ENCODE measurements around the gene SETD7. TPM values are rescaled to one million over a fixed set of nuclear protein-coding genes. Genes with fewer than 3 reads are reported as not detected.
"Not testable (repeated sequence)": the region's sequence is repeated elsewhere in the genome, so short reads cannot be mapped to it uniquely, and the experiment has no call there.

SETD7 gene
- total RNA-seq, 1 experiment from 2014 or later: 23.0 TPM

DNA sequence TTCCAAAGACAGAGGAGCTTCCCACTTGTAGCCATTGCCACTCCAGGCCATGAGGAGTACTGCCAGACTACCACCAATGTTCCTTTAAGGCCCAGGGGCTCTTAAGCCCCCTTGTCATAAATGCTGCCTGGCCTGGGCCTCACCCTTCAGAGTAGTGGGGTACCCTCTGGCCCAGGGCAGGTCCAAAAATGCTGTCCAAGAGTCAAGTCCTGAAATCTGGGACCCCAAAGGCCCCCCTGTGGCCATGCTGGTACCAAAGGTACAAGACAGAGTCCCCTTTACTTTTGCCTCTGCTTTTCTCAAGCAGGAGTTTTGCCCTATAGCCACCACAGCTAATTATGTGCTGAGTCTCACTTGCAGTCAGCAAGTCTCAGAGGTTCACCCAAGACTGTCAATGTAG is 85.7 kb downstream of the SETD7 start:
- Histone ChIP-seq H3K27me3 (no peaks in the 10 kb centered on the region), H3K4me3 (no peak overlapping the region), H3K36me3 (no peaks in the 10 kb centered on the region; the same call in 1 of the 2 replicates), H3K9me3 (no peaks in the 10 kb centered on the region)
- no peak for DNase-seq

GRCh38 chr4:139469869-139470268 is 86.2 kb downstream of the SETD7 start:
- Histone ChIP-seq H3K27me3 (no peaks in the 10 kb centered on the region), H3K4me3 (no peak overlapping the region), H3K36me3 (no peaks in the 10 kb centered on the region; the same call in 1 of the 2 replicates), H3K9me3 (no peaks in the 10 kb centered on the region)
- DNase-seq: no peak

- H3K36me3 ChIP-seq: no peaks in the 10 kb centered on the region; the same call in 1 of the 2 replicates
- no peaks in the 10 kb centered on the region for H3K27me3 ChIP-seq
- H3K4me3 ChIP-seq: no peak overlapping the region
- DNase-seq: no peak
- no peaks in the 10 kb centered on the region for H3K9me3 ChIP-seq
Observed at GRCh38 chr4:139469216-139469615, 86.8 kb downstream of the SETD7 start.

GRCh38 chr4:139468756-139469155 is 87.3 kb downstream of the SETD7 start:
- not testable (repeated sequence) for H3K4me3 ChIP-seq, H3K27me3 ChIP-seq, H3K36me3 ChIP-seq, H3K9me3 ChIP-seq, DNase-seq

DNA sequence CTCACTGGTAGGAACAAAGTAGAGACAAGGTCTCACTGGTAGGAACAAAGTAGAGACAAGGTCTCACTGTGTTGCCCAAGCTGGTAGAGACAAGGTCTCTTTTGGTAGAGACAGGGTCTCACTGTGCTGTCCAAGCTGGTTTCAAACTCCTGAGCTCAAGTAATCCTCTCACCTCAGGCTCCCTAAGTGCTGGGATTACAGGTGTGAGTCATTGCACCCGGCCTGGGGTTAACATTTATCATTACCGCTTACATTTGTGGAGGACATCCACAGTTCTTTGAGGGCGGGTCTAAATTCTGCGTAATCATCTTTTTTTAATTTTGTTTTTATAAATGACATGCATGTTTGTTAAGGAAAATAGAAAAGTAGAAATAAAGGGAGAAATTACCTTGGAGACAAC is 90.1 kb downstream of the SETD7 start:
- H3K4me3 ChIP-seq: no peak overlapping the region
- no peaks in the 10 kb centered on the region for H3K27me3 ChIP-seq
- no peaks in the 10 kb centered on the region for H3K9me3 ChIP-seq
- no peak for DNase-seq
- no peaks in the 10 kb centered on the region for H3K36me3 ChIP-seq

- not testable (repeated sequence) for H3K36me3 ChIP-seq, H3K27me3 ChIP-seq, DNase-seq, H3K9me3 ChIP-seq, H3K4me3 ChIP-seq
Observed at GRCh38 chr4:139464512-139464911, 91.5 kb downstream of the SETD7 start.

- no peaks in the 10 kb centered on the region for H3K27me3 ChIP-seq
- H3K4me3 ChIP-seq: no peak overlapping the region
- no peaks in the 10 kb centered on the region for H3K36me3 ChIP-seq
- H3K9me3 ChIP-seq: no peaks in the 10 kb centered on the region
- DNase-seq: no peak
Observed at GRCh38 chr4:139461022-139461628, 94.9 kb downstream of the SETD7 start.

DNA sequence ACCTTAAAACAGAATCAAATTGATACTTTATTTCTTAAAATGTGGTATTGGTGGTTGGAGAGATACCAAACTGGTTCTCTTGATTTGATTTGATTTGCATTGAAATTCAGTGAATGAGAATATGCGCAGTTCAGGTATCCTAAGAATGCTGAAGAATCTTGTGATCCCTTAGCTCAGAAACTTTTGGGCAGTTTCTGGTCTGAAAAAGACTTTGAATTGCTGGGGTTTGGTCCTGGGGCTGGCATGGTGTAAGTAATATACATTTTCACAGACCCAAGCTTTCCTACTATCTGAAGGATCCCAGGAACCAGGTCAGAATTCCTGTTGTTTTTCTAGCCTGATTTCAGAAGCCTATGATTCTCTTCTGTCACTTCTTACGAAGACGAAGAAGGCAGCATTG is 95.5 kb downstream of the SETD7 start:
- H3K27me3 ChIP-seq: no peaks in the 10 kb centered on the region
- DNase-seq: no peak
- H3K9me3 ChIP-seq: no peaks in the 10 kb centered on the region
- no peak overlapping the region for H3K4me3 ChIP-seq
- no peaks in the 10 kb centered on the region for H3K36me3 ChIP-seq

- DNase-seq: no peak
- H3K9me3 ChIP-seq: no peaks in the 10 kb centered on the region
- no peaks in the 10 kb centered on the region for H3K27me3 ChIP-seq
- no peak overlapping the region for H3K4me3 ChIP-seq
- H3K36me3 ChIP-seq: no peaks in the 10 kb centered on the region
Observed at GRCh38 chr4:139458999-139459398, 97.0 kb downstream of the SETD7 start.

DNA sequence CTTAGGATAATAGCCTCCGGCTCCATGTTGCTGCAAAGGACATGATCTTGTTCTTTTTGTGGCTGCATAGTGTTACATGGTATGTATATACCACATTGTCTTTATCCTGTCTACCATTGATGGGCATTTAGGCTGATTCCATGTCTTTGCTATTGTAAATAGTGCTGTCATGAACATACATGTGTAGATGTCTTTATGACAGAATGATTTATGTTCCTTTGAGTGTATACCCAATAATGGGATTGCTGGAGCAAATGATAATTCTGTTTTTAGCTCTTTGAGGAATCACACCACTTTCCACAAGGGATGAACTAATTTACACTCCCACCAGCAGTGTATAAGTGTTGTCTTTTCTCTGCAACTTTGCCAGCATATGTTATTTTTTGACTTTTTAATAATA is 97.5 kb downstream of the SETD7 start:
- no peak for DNase-seq

DNA sequence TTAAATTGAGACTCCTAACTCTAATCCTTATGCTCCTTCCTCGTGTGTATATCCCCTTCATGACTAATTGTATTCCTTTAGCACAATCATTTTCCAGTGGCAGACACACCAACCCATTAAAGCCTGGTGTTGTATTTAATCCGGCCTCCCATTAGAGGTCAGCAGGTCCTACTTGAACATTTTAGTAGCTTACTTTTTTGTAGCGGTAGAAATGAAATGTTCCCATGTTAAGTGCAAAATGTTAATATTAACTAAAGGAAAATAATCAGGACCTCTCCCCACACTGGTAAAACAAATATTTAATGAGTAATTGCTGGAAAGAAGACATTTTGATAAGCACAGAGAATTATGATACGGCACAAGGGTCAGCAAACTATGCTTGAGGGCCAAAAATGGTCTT is 98.7 kb downstream of the SETD7 start:
- H3K4me3 ChIP-seq: no peak overlapping the region
- no peak for DNase-seq

More for the DNA sequence above, 97.5 kb downstream of the SETD7 start:
- no peaks in the 10 kb centered on the region for H3K36me3 ChIP-seq
- H3K27me3 ChIP-seq: no peaks in the 10 kb centered on the region
- no peaks in the 10 kb centered on the region for H3K9me3 ChIP-seq
- H3K4me3 ChIP-seq: no peak overlapping the region

GRCh38 chr4:139455126-139455538 is 100.9 kb downstream of the SETD7 start:
- no peaks in the 10 kb centered on the region for H3K9me3 ChIP-seq

More for the DNA sequence above, 98.7 kb downstream of the SETD7 start:
- Histone ChIP-seq H3K9me3 (no peaks in the 10 kb centered on the region), H3K36me3 (no peaks in the 10 kb centered on the region), H3K27me3 (no peaks in the 10 kb centered on the region)

DNA sequence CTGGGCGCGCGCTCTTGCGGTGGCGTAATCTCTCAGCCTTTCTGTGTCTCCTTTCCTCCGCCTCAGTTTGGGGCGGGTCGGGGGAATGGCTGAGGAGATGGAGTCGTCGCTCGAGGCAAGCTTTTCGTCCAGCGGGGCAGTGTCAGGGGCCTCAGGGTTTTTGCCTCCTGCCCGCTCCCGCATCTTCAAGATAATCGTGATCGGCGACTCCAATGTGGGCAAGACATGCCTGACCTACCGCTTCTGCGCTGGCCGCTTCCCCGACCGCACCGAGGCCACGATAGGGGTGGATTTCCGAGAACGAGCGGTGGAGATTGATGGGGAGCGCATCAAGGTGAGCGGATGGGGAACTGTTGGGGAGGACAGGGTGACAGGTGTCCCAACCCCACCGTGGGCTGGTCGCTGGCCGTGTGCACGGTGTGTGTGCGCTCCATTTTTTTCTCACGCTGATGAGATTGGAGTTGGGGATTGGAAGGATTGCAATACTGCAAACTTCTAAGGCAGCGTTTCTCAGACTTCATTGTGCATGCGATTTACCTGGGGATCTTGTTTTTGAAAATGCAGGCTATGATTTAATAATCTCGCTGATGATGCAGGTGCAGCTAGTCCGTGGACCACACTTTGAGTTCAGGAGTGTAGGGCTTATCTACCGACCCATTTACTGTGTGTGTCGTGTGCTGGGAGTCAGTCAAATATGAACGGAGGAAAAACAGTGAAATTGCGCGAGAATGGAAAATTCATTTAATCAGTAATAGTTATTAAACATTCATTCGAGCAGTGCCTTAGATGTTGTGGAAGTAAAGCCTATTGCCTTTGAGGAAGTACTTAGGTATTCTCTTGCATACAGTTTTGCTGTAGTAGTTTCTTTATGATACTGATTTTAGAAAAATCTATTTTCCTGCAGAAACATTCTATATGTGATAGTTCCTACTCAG is 101.6 kb downstream of the SETD7 start, which contains the start of gene RAB33B:
RAB33B (plus strand) TSS at position 11 of the 935 bp plus-strand sequence; CDS start at position 86, 75 bp downstream.
- H3K9me3 ChIP-seq: no peaks in the 10 kb centered on the region
- H3K36me3 ChIP-seq: no peaks in the 10 kb centered on the region
- DNase-seq: no peak
- peak within 1 kb of the TSS; percentile 69 for H3K4me3 ChIP-seq
- no peaks in the 10 kb centered on the region for H3K27me3 ChIP-seq

More at GRCh38 chr4:139455126-139455538, 100.9 kb downstream of the SETD7 start:
- Histone ChIP-seq H3K36me3 (no peaks in the 10 kb centered on the region), H3K27me3 (no peaks in the 10 kb centered on the region), H3K4me3 (peak overlapping the region; percentile 69)
- no peak for DNase-seq

DNA sequence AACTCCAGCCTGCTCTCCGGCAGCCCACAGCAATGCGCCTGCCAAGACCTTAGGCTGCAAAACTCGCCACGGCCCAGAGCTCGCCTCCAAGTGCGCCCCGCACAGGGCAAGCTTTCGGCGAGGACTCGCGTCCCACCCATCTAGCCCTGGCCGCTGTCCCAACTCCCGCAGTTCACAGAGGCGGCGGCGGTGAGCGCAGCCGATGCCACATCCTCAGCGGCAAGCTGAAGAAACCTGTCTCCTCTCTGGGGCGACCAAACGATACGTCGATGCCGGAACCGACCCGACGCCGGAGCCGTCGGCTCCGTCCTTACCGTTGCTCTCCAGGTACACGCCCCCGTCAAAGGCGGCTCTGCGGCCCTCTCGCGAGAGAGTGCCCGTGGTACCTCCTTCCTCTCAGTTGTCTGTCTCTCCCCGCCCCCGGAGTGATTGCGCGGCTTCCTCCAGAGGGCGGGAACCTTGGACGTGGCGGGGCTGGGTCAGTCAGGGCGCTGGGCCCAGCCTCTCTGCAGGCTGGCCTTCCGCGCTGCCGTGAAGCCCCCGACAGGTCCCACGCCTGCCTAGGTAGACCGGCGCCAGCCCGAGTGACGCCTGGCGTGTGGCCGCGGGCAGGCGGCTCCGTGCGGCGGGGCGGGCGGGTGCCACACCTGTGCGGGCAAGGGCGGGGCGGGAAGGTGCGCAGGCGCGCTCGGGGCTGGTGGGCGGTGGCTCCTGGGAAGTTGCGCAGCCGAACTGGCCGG is 102.5 kb downstream of the SETD7 start:
- H3K27me3 ChIP-seq: no peaks in the 10 kb centered on the region

GRCh38 chr4:139453041-139453370 is 103.0 kb downstream of the SETD7 start:
- H3K4me3 ChIP-seq: peak overlapping the region; percentile 69
- no peaks in the 10 kb centered on the region for H3K9me3 ChIP-seq
- H3K36me3 ChIP-seq: no peaks in the 10 kb centered on the region
- DNase-seq: no peak
- no peaks in the 10 kb centered on the region for H3K27me3 ChIP-seq

More for the DNA sequence above, 102.5 kb downstream of the SETD7 start:
- peak overlapping the region; percentile 69 for H3K4me3 ChIP-seq
- DNase-seq: peak; percentile 95
- no peaks in the 10 kb centered on the region for H3K36me3 ChIP-seq
- H3K9me3 ChIP-seq: no peaks in the 10 kb centered on the region

GRCh38 chr4:139451997-139452396 is 104.0 kb downstream of the SETD7 start:
- DNase-seq: no peak
- Histone ChIP-seq H3K4me3 (no peak overlapping the region), H3K27me3 (no peaks in the 10 kb centered on the region), H3K9me3 (no peaks in the 10 kb centered on the region), H3K36me3 (no peaks in the 10 kb centered on the region)

- DNase-seq: no peak
Observed at GRCh38 chr4:139450586-139450985, 105.4 kb downstream of the SETD7 start.

More at GRCh38 chr4:139450586-139450985, 105.4 kb downstream of the SETD7 start:
- Histone ChIP-seq H3K4me3 (no peak overlapping the region), H3K27me3 (no peaks in the 10 kb centered on the region), H3K9me3 (no peaks in the 10 kb centered on the region), H3K36me3 (no peaks in the 10 kb centered on the region)
